ENCODE data around the gene AFG3L2. TPM values are rescaled to one million over a fixed set of nuclear protein-coding genes. Genes with fewer than 3 reads are reported as not detected.
"Not testable (repeated sequence)": the region's sequence is repeated elsewhere in the genome, so short reads cannot be mapped to it uniquely, and the experiment has no call there.

The AFG3L2 gene
- polyA plus RNA-seq, 1 donor: 63.8 TPM

DNA sequence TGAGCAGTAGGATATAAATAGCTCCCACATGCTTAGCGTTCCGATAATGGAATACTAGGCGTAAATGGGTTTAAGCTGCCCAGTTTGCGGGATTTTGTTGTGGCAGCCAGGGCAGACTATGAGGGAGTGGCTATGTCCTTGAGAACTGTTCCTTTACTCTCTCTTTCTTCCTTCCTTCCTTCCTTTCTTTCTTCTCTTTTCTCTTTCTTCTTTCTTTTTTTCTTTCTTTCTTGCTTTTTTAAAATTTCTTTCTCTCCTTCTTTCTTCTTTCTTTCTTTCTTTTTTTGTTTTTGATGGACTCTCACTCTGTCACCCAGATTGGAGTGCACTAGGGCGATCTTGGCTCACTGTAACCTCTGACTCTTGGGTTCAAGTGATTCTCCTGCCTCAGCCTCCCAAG, 21.6 kb upstream of the AFG3L2 start:
- no peaks in the 10 kb centered on the region for H3K9me3 ChIP-seq (ENCODE audit: control insufficient read depth, low read depth, low read length)
- peaks cover 9% of the 10 kb centered on the region for H3K4me1 ChIP-seq (ENCODE audit: control insufficient read depth, insufficient read depth, low read length)
- no peaks in the 10 kb centered on the region for H3K36me3 ChIP-seq (ENCODE audit: control insufficient read depth, insufficient read depth, low read length)
- H3K4me3 ChIP-seq (ENCODE audit: low read length): no peak overlapping the region
- no peak overlapping the region for H3K27ac ChIP-seq (ENCODE audit: low read length)
- no peak for DNase-seq
- no peaks in the 10 kb centered on the region for H3K27me3 ChIP-seq (ENCODE audit: control insufficient read depth, insufficient read depth, low read length)
- 60% methylated on average over 1 of the region's 5 CpGs for WGBS (ENCODE audit: insufficient coverage, low lambda C conversion rate)

DNA sequence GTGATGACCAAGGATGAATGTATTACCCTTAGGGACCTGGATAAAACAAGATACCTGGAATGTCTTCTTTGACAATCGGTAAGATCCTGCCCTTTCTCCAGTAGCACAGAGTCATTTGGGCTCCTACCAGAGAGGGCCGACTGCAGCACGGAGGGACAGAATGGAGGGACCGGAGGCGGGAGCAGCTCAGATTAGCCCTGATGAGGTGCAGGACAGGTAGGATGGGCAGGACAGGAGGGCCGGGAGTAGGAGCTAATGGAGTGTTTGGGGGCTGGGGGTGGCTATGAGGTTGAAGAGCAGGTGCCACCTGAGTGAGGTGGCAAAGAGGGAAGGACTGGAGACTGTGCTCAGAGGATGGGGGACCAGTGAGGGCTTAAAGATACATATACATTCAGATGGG, 20.8 kb upstream of the AFG3L2 start:
- Histone ChIP-seq H3K9me3 (ENCODE audit: control insufficient read depth, low read depth, low read length) (no peaks in the 10 kb centered on the region), H3K27me3 (ENCODE audit: control insufficient read depth, insufficient read depth, low read length) (no peaks in the 10 kb centered on the region), H3K36me3 (ENCODE audit: control insufficient read depth, insufficient read depth, low read length) (no peaks in the 10 kb centered on the region), H3K27ac (ENCODE audit: low read length) (no peak overlapping the region), H3K4me3 (ENCODE audit: low read length) (no peak overlapping the region), H3K4me1 (ENCODE audit: control insufficient read depth, insufficient read depth, low read length) (peaks cover 9% of the 10 kb centered on the region)
- WGBS (ENCODE audit: insufficient coverage, low lambda C conversion rate): no CpG with 5 or more reads among the region's 6 CpGs
- no peak for DNase-seq

DNA sequence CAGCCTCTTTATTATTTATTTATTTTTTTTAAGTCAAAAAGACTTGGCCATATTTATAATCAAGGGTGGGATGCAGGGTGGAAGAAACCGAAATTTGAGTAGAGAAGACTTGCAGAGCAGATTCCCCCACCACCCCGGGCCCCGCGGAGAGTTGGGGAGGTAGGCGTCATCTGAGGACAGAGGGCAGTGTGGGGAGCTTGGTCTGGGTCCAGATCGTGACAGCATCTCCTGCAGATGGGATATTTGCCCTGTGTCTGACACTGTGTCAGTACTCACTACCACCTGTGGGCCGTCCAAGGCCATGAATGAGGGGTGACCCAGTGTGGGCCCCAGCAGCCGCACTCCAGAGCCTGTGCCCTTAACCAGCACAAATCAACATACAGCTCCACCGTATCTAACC, 20.2 kb upstream of the AFG3L2 start:
- no CpG with 5 or more reads among the region's 9 CpGs for WGBS (ENCODE audit: insufficient coverage, low lambda C conversion rate)
- no peaks in the 10 kb centered on the region for H3K9me3 ChIP-seq (ENCODE audit: control insufficient read depth, low read depth, low read length)
- no peaks in the 10 kb centered on the region for H3K36me3 ChIP-seq (ENCODE audit: control insufficient read depth, insufficient read depth, low read length)
- no peak for DNase-seq
- no peak overlapping the region for H3K4me3 ChIP-seq (ENCODE audit: low read length)
- peaks cover 9% of the 10 kb centered on the region for H3K4me1 ChIP-seq (ENCODE audit: control insufficient read depth, insufficient read depth, low read length)
- no peak overlapping the region for H3K27ac ChIP-seq (ENCODE audit: low read length)
- H3K27me3 ChIP-seq (ENCODE audit: control insufficient read depth, insufficient read depth, low read length): no peaks in the 10 kb centered on the region

DNA sequence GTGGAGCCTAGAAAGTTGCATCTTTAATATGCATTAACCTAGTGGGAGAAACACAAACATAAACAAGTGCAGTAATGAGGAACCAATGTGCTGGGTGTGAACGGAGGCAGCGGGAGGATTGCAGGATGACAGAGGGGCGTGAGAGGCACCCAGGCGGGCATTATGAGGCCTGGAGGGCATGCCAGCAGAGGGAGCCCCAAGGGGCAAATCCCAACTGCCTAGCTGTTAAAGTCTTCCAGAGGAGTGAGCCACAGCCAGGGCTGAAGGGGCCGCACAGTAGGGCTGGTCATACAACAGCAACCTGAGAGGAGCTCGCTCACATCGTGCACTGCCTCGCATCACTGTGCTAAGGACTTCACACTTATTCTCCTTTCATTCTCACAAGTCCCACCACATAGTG, 17.4 kb upstream of the AFG3L2 start:
- Histone ChIP-seq H3K4me3 (ENCODE audit: low read length) (no peak overlapping the region), H3K27ac (ENCODE audit: low read length) (peak overlapping the region; percentile 38), H3K9me3 (ENCODE audit: control insufficient read depth, low read depth, low read length) (no peaks in the 10 kb centered on the region), H3K36me3 (ENCODE audit: control insufficient read depth, insufficient read depth, low read length) (no peaks in the 10 kb centered on the region), H3K4me1 (ENCODE audit: control insufficient read depth, insufficient read depth, low read length) (peaks cover 9% of the 10 kb centered on the region), H3K27me3 (ENCODE audit: control insufficient read depth, insufficient read depth, low read length) (no peaks in the 10 kb centered on the region)
- peak in 1 of 2 donors; percentile 37 for DNase-seq
- WGBS (ENCODE audit: insufficient coverage, low lambda C conversion rate): no CpG with 5 or more reads among the region's 8 CpGs

DNA sequence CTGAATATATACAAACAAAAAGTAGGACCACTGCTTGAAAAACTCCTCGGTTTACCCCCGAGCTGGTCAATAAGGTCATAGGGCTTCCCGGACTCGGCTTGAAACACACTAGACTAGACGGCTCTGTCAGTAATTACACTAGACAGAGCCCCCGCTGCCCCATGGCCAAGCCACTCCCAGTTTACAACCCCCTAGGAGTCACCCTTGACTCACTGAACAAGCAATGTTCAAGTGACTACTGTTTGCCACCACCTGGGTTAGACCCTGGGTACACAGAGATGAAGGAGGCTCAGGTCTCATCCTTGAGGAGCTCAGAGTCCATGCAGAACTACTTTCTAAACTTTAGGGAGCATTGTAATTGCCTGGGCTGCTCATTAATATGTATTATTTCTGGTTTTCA, 17.0 kb upstream of the AFG3L2 start:
- H3K36me3 ChIP-seq (ENCODE audit: control insufficient read depth, insufficient read depth, low read length): no peaks in the 10 kb centered on the region
- WGBS (ENCODE audit: insufficient coverage, low lambda C conversion rate): no CpG with 5 or more reads among the region's 6 CpGs
- peak; percentile 58 to 78 for DNase-seq

DNA sequence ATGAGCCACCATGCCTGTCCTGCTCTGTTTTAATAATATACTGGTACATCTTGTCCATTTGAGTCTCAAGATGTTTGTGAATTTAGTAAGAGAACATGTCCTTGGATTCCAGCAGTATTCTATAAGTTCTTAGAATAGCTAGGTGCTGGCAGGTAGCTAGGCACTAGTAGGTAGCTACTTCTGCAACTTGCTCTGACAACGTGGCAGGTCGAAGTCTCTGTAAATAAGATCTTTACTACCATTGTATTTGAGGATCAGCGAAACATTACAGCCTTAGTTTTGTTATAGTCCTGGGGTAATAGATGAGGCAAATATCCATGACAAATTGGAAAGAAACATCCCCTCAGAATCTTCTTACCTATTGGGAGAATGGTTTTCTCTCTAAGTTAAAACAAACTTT, 16.5 kb upstream of the AFG3L2 start:
- H3K4me3 ChIP-seq (ENCODE audit: low read length): no peak overlapping the region
- 22% methylated on average over 1 of the region's 3 CpGs for WGBS (ENCODE audit: insufficient coverage, low lambda C conversion rate)
- H3K27ac ChIP-seq (ENCODE audit: low read length): peak overlapping the region; percentile 38
- H3K36me3 ChIP-seq (ENCODE audit: control insufficient read depth, insufficient read depth, low read length): no peaks in the 10 kb centered on the region
- DNase-seq: peak in 1 of 2 donors; percentile 76
- peaks cover 9% of the 10 kb centered on the region for H3K4me1 ChIP-seq (ENCODE audit: control insufficient read depth, insufficient read depth, low read length)
- no peaks in the 10 kb centered on the region for H3K27me3 ChIP-seq (ENCODE audit: control insufficient read depth, insufficient read depth, low read length)
- no peaks in the 10 kb centered on the region for H3K9me3 ChIP-seq (ENCODE audit: control insufficient read depth, low read depth, low read length)

More for the DNA sequence above, 17.0 kb upstream of the AFG3L2 start:
- Histone ChIP-seq H3K4me3 (ENCODE audit: low read length) (no peak overlapping the region), H3K27ac (ENCODE audit: low read length) (peak overlapping the region; percentile 38), H3K9me3 (ENCODE audit: control insufficient read depth, low read depth, low read length) (no peaks in the 10 kb centered on the region), H3K4me1 (ENCODE audit: control insufficient read depth, insufficient read depth, low read length) (peaks cover 9% of the 10 kb centered on the region), H3K27me3 (ENCODE audit: control insufficient read depth, insufficient read depth, low read length) (no peaks in the 10 kb centered on the region)

DNA sequence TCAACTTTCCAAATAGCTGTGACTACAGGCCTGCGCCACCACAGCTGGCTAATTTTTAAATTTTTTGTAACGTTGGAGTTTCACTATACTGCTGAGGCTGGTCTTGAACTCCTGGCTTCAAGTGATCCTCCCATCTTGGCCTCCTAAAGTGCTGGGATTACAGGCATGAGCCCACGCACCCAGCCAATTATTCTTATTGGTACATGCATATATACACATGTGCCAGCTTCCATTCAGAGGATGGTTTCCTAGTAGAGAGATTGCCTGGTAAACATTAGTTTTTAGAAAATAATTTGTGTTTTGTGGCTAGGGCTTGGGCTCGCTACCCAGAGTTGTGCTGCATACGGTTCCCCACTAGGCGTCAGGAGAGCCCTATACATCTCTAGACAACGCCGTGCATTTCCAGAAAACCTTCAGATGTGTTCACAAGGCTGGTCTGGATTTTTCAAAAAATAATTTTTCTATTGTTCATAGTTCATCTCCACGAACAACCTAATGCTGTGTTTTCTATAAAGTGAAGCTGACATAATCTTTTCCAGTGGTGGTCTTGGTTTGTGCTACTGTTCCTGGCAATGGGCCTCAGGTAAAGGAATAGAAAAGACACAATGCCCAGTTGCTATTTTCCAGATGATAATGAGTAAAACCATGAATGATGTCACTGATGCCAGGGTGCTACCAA, 14.6 kb upstream of the AFG3L2 start:
- no CpG with 5 or more reads among the region's 9 CpGs for WGBS (ENCODE audit: insufficient coverage, low lambda C conversion rate)
- Histone ChIP-seq H3K4me3 (ENCODE audit: low read length) (no peak overlapping the region), H3K9me3 (ENCODE audit: control insufficient read depth, low read depth, low read length) (no peaks in the 10 kb centered on the region), H3K4me1 (ENCODE audit: control insufficient read depth, insufficient read depth, low read length) (peaks cover 9% of the 10 kb centered on the region), H3K27ac (ENCODE audit: low read length) (no peak overlapping the region), H3K36me3 (ENCODE audit: control insufficient read depth, insufficient read depth, low read length) (no peaks in the 10 kb centered on the region), H3K27me3 (ENCODE audit: control insufficient read depth, insufficient read depth, low read length) (no peaks in the 10 kb centered on the region)
- peak in 1 of 2 donors; percentile 54 for DNase-seq

DNA sequence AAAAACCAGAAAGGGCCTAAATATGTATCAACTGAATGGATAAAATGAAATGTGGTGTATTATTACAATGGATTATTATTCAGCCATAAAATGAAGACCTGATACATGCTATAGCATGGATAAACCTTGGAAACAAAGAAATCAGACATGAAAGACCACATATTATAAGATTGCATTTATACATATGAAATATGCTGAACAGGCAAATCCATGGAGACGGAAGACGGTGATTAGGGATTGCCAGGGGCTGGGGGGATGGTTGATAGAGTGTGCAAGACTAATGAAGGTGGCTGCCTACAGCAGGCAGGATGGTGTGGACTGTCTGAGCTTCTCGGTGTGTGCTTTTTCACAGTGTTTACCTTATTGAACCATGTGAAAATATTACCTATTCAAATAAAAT, 11.4 kb upstream of the AFG3L2 start:
- H3K27ac ChIP-seq (ENCODE audit: low read length): no peak overlapping the region
- DNase-seq: no peak
- 93% methylated on average over 3 of the region's 3 CpGs for WGBS (ENCODE audit: insufficient coverage, low lambda C conversion rate)
- no peaks in the 10 kb centered on the region for H3K9me3 ChIP-seq (ENCODE audit: control insufficient read depth, low read depth, low read length)
- no peaks in the 10 kb centered on the region for H3K4me1 ChIP-seq (ENCODE audit: control insufficient read depth, insufficient read depth, low read length)
- H3K27me3 ChIP-seq (ENCODE audit: control insufficient read depth, insufficient read depth, low read length): no peaks in the 10 kb centered on the region
- H3K36me3 ChIP-seq (ENCODE audit: control insufficient read depth, insufficient read depth, low read length): no peaks in the 10 kb centered on the region
- H3K4me3 ChIP-seq (ENCODE audit: low read length): no peak overlapping the region

DNA sequence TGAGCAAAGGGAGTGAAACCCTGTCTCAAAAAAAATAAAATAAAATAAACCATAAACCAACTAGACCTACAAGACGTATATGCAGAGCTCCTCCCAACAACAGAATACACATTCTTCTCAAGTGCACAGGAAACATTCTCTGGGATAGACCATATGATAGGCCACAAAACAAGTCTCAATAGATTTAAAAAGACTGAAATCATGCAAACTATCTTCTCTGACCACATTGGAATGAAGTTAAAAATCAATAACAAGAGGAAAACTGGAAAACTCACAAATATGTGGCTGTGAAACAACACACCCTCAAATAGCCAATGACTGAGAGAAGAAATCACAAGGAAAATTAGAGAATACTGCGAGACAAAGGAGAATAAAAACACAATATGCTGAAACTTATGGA, 7.2 kb upstream of the AFG3L2 start:
- H3K27me3 ChIP-seq (ENCODE audit: control insufficient read depth, insufficient read depth, low read length): no peaks in the 10 kb centered on the region
- no peaks in the 10 kb centered on the region for H3K9me3 ChIP-seq (ENCODE audit: control insufficient read depth, low read depth, low read length)
- H3K4me3 ChIP-seq (ENCODE audit: low read length): no peak overlapping the region
- H3K4me1 ChIP-seq (ENCODE audit: control insufficient read depth, insufficient read depth, low read length): no peaks in the 10 kb centered on the region
- no peak overlapping the region for H3K27ac ChIP-seq (ENCODE audit: low read length)
- no peak for DNase-seq
- no peaks in the 10 kb centered on the region for H3K36me3 ChIP-seq (ENCODE audit: control insufficient read depth, insufficient read depth, low read length)
- 100% methylated on average over 1 of the region's 2 CpGs for WGBS (ENCODE audit: insufficient coverage, low lambda C conversion rate)

DNA sequence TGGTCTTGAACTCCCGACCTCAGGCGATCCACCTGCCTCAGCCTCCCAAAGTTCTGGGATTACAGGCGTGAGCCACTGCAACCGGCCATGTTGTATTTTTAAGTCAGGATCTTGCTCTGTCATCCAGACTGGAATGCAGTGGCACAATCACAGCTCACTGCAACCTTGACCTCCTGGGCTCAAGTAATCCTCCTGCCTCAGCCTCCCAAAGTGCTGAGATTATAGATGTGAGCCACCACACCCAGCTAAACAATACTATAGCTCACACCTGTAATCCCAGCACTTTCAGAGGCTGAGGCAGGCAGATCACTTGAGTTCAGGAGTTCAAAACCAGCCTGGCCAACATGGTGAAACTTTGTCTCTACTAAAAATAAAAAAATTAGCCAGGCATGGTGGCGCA, 6.7 kb upstream of the AFG3L2 start:
- DNase-seq; H3K9me3 ChIP-seq (ENCODE audit: control insufficient read depth, low read depth, low read length); H3K4me1 ChIP-seq (ENCODE audit: control insufficient read depth, insufficient read depth, low read length); H3K27me3 ChIP-seq (ENCODE audit: control insufficient read depth, insufficient read depth, low read length); H3K27ac ChIP-seq (ENCODE audit: low read length); H3K4me3 ChIP-seq (ENCODE audit: low read length); H3K36me3 ChIP-seq (ENCODE audit: control insufficient read depth, insufficient read depth, low read length): not testable (repeated sequence)
- WGBS (ENCODE audit: insufficient coverage, low lambda C conversion rate): no CpG with 5 or more reads among the region's 5 CpGs

DNA sequence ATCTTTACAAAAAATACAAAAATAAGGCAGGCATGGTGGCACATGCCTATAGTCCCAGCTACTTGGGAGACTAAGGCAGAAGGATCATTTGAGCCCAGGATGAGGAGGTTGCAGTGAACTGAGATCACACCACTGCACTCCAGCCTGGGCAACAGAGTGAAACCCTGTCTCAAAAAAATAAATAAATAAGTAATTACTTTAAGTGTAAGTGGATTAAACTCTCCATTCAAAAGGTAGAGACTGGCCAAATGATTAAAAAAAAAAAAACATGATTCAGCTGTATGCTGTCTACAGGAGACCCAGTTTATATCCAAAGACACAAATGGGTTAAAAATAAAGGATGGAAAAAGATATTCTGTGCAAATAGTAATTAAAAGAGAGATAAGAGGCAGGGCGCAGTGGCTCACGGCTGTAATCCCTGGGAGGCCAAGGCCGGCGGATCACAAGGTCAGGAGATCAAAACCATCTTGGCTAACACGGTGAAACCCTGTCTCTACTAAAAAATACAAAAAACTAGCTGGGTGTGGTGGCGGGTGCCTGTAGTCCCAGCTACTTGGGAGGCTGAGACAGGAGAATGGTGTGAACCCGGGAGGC, 5.3 kb upstream of the AFG3L2 start:
- not testable (repeated sequence) for H3K36me3 ChIP-seq (ENCODE audit: control insufficient read depth, insufficient read depth, low read length); H3K27ac ChIP-seq (ENCODE audit: low read length); H3K4me3 ChIP-seq (ENCODE audit: low read length); DNase-seq; H3K4me1 ChIP-seq (ENCODE audit: control insufficient read depth, insufficient read depth, low read length); H3K27me3 ChIP-seq (ENCODE audit: control insufficient read depth, insufficient read depth, low read length); H3K9me3 ChIP-seq (ENCODE audit: control insufficient read depth, low read depth, low read length)
- WGBS (ENCODE audit: insufficient coverage, low lambda C conversion rate): no CpG with 5 or more reads among the region's 7 CpGs
